GM23338 (cell line): ENCODE measurements around the gene NDUFS4. TPM values are rescaled to one million over a fixed set of nuclear protein-coding genes. Genes with fewer than 3 reads are reported as not detected.

Source experiments
- ATAC-seq: fragments of 200-7000 bp; cut with Tn5 transposase; 3 replicates; pipeline ENCODE4 v1.9.1; 2020
- DNase-seq: peaks from one replicate; pipeline ENCODE4 v3.0.0-alpha.2; 2015; ENCODE audit warnings: low spot score
- H2AFZ ChIP-seq: fragments of 200-600 bp; sonication (generic); 2 replicates; pipeline ENCODE4 v1.8.0; 2016; ENCODE audit warnings: antibody characterized with exemption, mild to moderate bottlenecking, moderate library complexity
- H3F3A ChIP-seq: fragments of 200-600 bp; sonication (generic); replicated peaks from 2 replicates; pipeline ENCODE4 v1.8.0; 2017; ENCODE audit warnings: antibody characterized with exemption, mixed run types, low read depth
- H3K27ac ChIP-seq: fragments of 200-600 bp; sonication (generic); 2 replicates; pipeline ENCODE4 v1.6.1; 2016; ENCODE audit warnings: low read depth
- H3K27me3 ChIP-seq: fragments of 200-600 bp; sonication (generic); 2 replicates; pipeline ENCODE4 v1.8.0; 2016; ENCODE audit warnings: mild to moderate bottlenecking, mixed run types, moderate library complexity; ENCODE audit not compliant: insufficient read depth
- H3K36me3 ChIP-seq: fragments of 200-600 bp; sonication (generic); 2 replicates; pipeline ENCODE4 v1.8.0; 2016; ENCODE audit warnings: mild to moderate bottlenecking; ENCODE audit not compliant: insufficient read depth
- H3K4me1 ChIP-seq: fragments of 200-600 bp; sonication (generic); 2 replicates; pipeline ENCODE4 v1.8.0; 2016; ENCODE audit warnings: mild to moderate bottlenecking, moderate library complexity; ENCODE audit not compliant: insufficient read depth
- H3K4me2 ChIP-seq: fragments of 200-600 bp; sonication (generic); 2 replicates; pipeline ENCODE4 v1.7.1; 2017; ENCODE audit warnings: mixed run types
- H3K4me3 ChIP-seq: fragments of 200-600 bp; sonication (generic); 2 replicates; pipeline ENCODE4 v1.6.1; 2016; ENCODE audit warnings: mixed run types
- H3K79me2 ChIP-seq: fragments of 200-600 bp; sonication (generic); replicated peaks from 2 replicates; pipeline ENCODE4 v1.8.0; 2017; ENCODE audit warnings: mild to moderate bottlenecking; ENCODE audit not compliant: insufficient read depth
- H3K9me2 ChIP-seq: fragments of 200-600 bp; sonication (generic); 2 replicates; pipeline ENCODE4 v1.8.0; 2017; ENCODE audit not compliant: insufficient read depth
- H4K20me1 ChIP-seq: fragments of 200-600 bp; sonication (generic); replicated peaks from 2 replicates; pipeline ENCODE4 v1.8.0; 2017; ENCODE audit warnings: mild to moderate bottlenecking; ENCODE audit not compliant: insufficient read depth
- H3K27ac Mint-ChIP-seq: 2 replicates; pipeline ENCODE4 v1.8.0; 2020; ENCODE audit warnings: inconsistent platforms, mild to moderate bottlenecking, moderate library complexity, mixed read lengths
- H3K27me3 Mint-ChIP-seq: 3 replicates; pipeline ENCODE4 v1.8.0; 2022; ENCODE audit warnings: low read depth, mild to moderate bottlenecking, moderate library complexity, mixed read lengths, inconsistent platforms; ENCODE audit not compliant: insufficient read depth, poor library complexity
- H3K36me3 Mint-ChIP-seq: 3 replicates; pipeline ENCODE4 v1.8.0; 2021; ENCODE audit warnings: low read depth, mild to moderate bottlenecking, inconsistent platforms, moderate library complexity, mixed read lengths
- H3K4me1 Mint-ChIP-seq: 3 replicates; pipeline ENCODE4 v1.8.0; 2020; ENCODE audit warnings: mild to moderate bottlenecking, inconsistent platforms, mixed read lengths
- H3K4me3 Mint-ChIP-seq: 3 replicates; pipeline ENCODE4 v1.8.0; 2021; ENCODE audit warnings: moderate library complexity, mild to moderate bottlenecking, inconsistent platforms, mixed read lengths
- H3K9me3 Mint-ChIP-seq: 3 replicates; pipeline ENCODE4 v1.8.0; 2020; ENCODE audit warnings: moderate library complexity, mild to moderate bottlenecking, inconsistent platforms, mixed read lengths
- CTCF ChIP-seq, 2 experiments: fragments of 200-600 bp in 1 of 2; sonication (generic) in 1 of 2; conservative IDR thresholded peaks; 2 replicates each; pipeline versions ENCODE4 v1.5.1 to v1.6.1; 2016 to 2017; ENCODE audit warnings: antibody characterized with exemption in 2 of 2, low read depth in 2 of 2, mild to moderate bottlenecking in 2 of 2, moderate library complexity in 1 of 2
- ETS1 ChIP-seq: IDR thresholded peaks from 2 replicates; pipeline ENCODE4 v1.6.1; 2016; ENCODE audit warnings: antibody characterized with exemption
- EZH2 ChIP-seq: fragments of 200-600 bp; sonication (generic); IDR thresholded peaks from one replicate; pipeline ENCODE4 v1.8.0; 2017; ENCODE audit warnings: antibody characterized with exemption, mild to moderate bottlenecking, low read depth; ENCODE audit not compliant: unreplicated experiment
- JUNB ChIP-seq: IDR thresholded peaks from one replicate; pipeline ENCODE4 v1.6.1; 2016; ENCODE audit warnings: antibody characterized with exemption; ENCODE audit not compliant: unreplicated experiment
- NANOG ChIP-seq: IDR thresholded peaks from 2 replicates; pipeline ENCODE4 v1.6.1; 2016; ENCODE audit warnings: antibody characterized with exemption, borderline replicate concordance
- POLR2AphosphoS5 ChIP-seq: IDR thresholded peaks from 2 replicates; pipeline ENCODE4 v1.6.1; 2016; ENCODE audit warnings: antibody characterized with exemption, low read depth
- STAT1 ChIP-seq: IDR thresholded peaks from one replicate; pipeline ENCODE4 v1.6.1; 2016; ENCODE audit warnings: antibody characterized with exemption; ENCODE audit not compliant: unreplicated experiment
- ZNF114 ChIP-seq: fragments of 250-450 bp; sonication (Bioruptor Pico); IDR thresholded peaks from 2 replicates; pipeline ENCODE4 v1.5.0; 2020; ENCODE audit warnings: mild to moderate bottlenecking, moderate library complexity
- ZNF331 ChIP-seq: fragments of 250-450 bp; sonication (Bioruptor Pico); IDR thresholded peaks from 2 replicates; pipeline ENCODE4 v1.5.0; 2020; ENCODE audit warnings: low read depth, mild to moderate bottlenecking, moderate library complexity
- ZNF462 ChIP-seq: fragments of 250-450 bp; sonication (Bioruptor Pico); IDR thresholded peaks from 2 replicates; pipeline ENCODE4 v1.5.0; 2020; ENCODE audit warnings: mild to moderate bottlenecking, moderate library complexity
- polyA plus RNA-seq: library from polyadenylated mRNA; unstranded; fragments of >200 nt; fragmentation: Nextera tagmentation; extraction: Ambion mirVana; gene quantifications from 2 replicates; pipeline ENCODE4 v1.2.1, GENCODE V29; 2016
- total RNA-seq: library from RNA; depleted of rRNA; stranded (reverse); fragments of >200 nt; shearing (Covaris generic); gene quantifications from 2 replicates; pipeline ENCODE4 v1.2.3, GENCODE V29; 2014

The NDUFS4 gene
- total and polyA plus RNA-seq, 2 experiments from 2014 or later: 65.6 to 151 TPM

- Histone ChIP-seq H3K27ac (no peak overlapping the region), H3K9me2 (no peaks in the 10 kb centered on the region), H3K4me3 (no peak overlapping the region), H3K4me2 (no peak overlapping the region), H3K27me3 (no peaks in the 10 kb centered on the region), H4K20me1 (0 out of 2 replicates have a peak, but pooled peaks cover 9% of the 10 kb centered on the region), H2AFZ (no peak overlapping the region), H3K79me2 (peaks cover 98% of the 10 kb centered on the region), H3F3A (no peaks in the 10 kb centered on the region), H3K36me3 (no peaks in the 10 kb centered on the region), H3K4me1 (no peaks in the 10 kb centered on the region)
- no peak overlapping the region for H3K4me3 Mint-ChIP-seq
- no peak for ATAC-seq
- no peaks in the 10 kb centered on the region for H3K9me3 Mint-ChIP-seq
- TF ChIP-seq CTCF (conservative IDR thresholded peaks at IDR 0.05; ENCODE audit: low read depth in 2 of 2) (no peak), EZH2 (no peak)
- no peak overlapping the region for H3K27ac Mint-ChIP-seq
- H3K4me1 Mint-ChIP-seq: peaks cover 9% of the 10 kb centered on the region
- H3K36me3 Mint-ChIP-seq: no peaks in the 10 kb centered on the region
- no peak for DNase-seq
- H3K27me3 Mint-ChIP-seq: peaks cover 4% of the 10 kb centered on the region
These were observed 15.4 kb downstream of the NDUFS4 start for GRCh38 chr5:53575831-53576230.

- H4K20me1 ChIP-seq: 0 out of 2 replicates have a peak, but pooled peaks cover 4% of the 10 kb centered on the region
- no peak for TF ChIP-seq ZNF114 (CRISPR knock-in tag)
- no peak for TF ChIP-seq ZNF331
- TF ChIP-seq JUNB: no peak
- TF ChIP-seq ZNF462 (CRISPR knock-in tag): no peak
- no peak for TF ChIP-seq ETS1
- TF ChIP-seq POLR2AphosphoS5: no peak
- TF ChIP-seq EZH2: no peak
- TF ChIP-seq CTCF (conservative IDR thresholded peaks at IDR 0.05; ENCODE audit: low read depth in 2 of 2): no peak
- TF ChIP-seq STAT1: no peak
- no peak for TF ChIP-seq NANOG
These were observed 16.2 kb downstream of the NDUFS4 start for GRCh38 chr5:53576674-53577073.

More at GRCh38 chr5:53576674-53577073, 16.2 kb downstream of the NDUFS4 start:
- no peaks in the 10 kb centered on the region for H3K9me2 ChIP-seq
- ATAC-seq (no peak), DNase-seq (no peak)
- H2AFZ ChIP-seq: no peak overlapping the region
- no peaks in the 10 kb centered on the region for H3K27me3 ChIP-seq
- H3K9me3 Mint-ChIP-seq: no peaks in the 10 kb centered on the region
- H3K36me3 Mint-ChIP-seq: no peaks in the 10 kb centered on the region
- H3K36me3 ChIP-seq: no peaks in the 10 kb centered on the region
- H3K27ac Mint-ChIP-seq: no peak overlapping the region
- H3K4me2 ChIP-seq: no peak overlapping the region
- H3K4me1 Mint-ChIP-seq: peaks cover 9% of the 10 kb centered on the region
- peaks cover 4% of the 10 kb centered on the region for H3K27me3 Mint-ChIP-seq
- H3K79me2 ChIP-seq: peaks cover 90% of the 10 kb centered on the region
- no peaks in the 10 kb centered on the region for H3F3A ChIP-seq
- H3K27ac ChIP-seq: no peak overlapping the region
- no peaks in the 10 kb centered on the region for H3K4me1 ChIP-seq
- H3K4me3 ChIP-seq: no peak overlapping the region
- H3K4me3 Mint-ChIP-seq: no peak overlapping the region
